HG02840 (cell line): ENCODE results near the gene CAMK1.

Experiments
- ATAC-seq: cut with Tn5 transposase; IDR thresholded peaks from one replicate; pipeline ENCODE4 v1.9.1; 2021; ENCODE audit warnings: mild to moderate bottlenecking, moderate library complexity, moderate number of reproducible peaks; ENCODE audit not compliant: unreplicated experiment, low FRiP score

Gene CAMK1

GRCh38 chr3:9794400-9794799 lies 24.7 kb upstream of the CAMK1 start:
- ATAC-seq, result no peak

GRCh38 chr3:9793161-9793781 lies 23.5 kb upstream of the CAMK1 start:
- ATAC-seq, result no peak

GRCh38 chr3:9792405-9793160 lies 22.8 kb upstream of the CAMK1 start, which contains the start of the genes ARPC4 and TADA3:
ARPC4 (plus strand) TSS chr3:9793082; CDS start chr3:9793122, 40 bp downstream.
TADA3 (minus strand) TSS chr3:9792473; CDS start chr3:9791466, 1,007 bp downstream.
- peak; percentile 83 for ATAC-seq

GRCh38 chr3:9791790-9792404 lies 22.1 kb upstream of the CAMK1 start:
- no peak for ATAC-seq

- ATAC-seq, result no peak
These were observed 21.4 kb upstream of the CAMK1 start for GRCh38 chr3:9791127-9791526.

- no peak for ATAC-seq
These were observed 18.0 kb upstream of the CAMK1 start for GRCh38 chr3:9787714-9788113.

GRCh38 chr3:9786825-9787669 lies 17.3 kb upstream of the CAMK1 start:
- no peak for ATAC-seq

- no peak for ATAC-seq
These were observed 16.5 kb upstream of the CAMK1 start for GRCh38 chr3:9786209-9786739.

GRCh38 chr3:9785602-9786001 lies 15.9 kb upstream of the CAMK1 start:
- ATAC-seq, result no peak

GRCh38 chr3:9784965-9785364 lies 15.2 kb upstream of the CAMK1 start:
- no peak for ATAC-seq

- no peak for ATAC-seq
These were observed 14.2 kb upstream of the CAMK1 start for GRCh38 chr3:9783954-9784353.

GRCh38 chr3:9782770-9783169 lies 13.0 kb upstream of the CAMK1 start:
- ATAC-seq, result no peak

GRCh38 chr3:9781978-9782603 lies 12.3 kb upstream of the CAMK1 start:
- no peak for ATAC-seq

GRCh38 chr3:9781551-9781950 lies 11.8 kb upstream of the CAMK1 start:
- ATAC-seq, result no peak

- no peak for ATAC-seq
These were observed 11.2 kb upstream of the CAMK1 start for GRCh38 chr3:9780910-9781309.

GRCh38 chr3:9780458-9780812 lies 10.7 kb upstream of the CAMK1 start:
- no peak for ATAC-seq

GRCh38 chr3:9779721-9780457 lies 10.1 kb upstream of the CAMK1 start:
- ATAC-seq, result no peak

GRCh38 chr3:9779075-9779593 lies 9.4 kb upstream of the CAMK1 start:
- no peak for ATAC-seq
